Cardiac fibroblast (primary cell): Measurements from ENCODE around the gene TUBA1A.
A peak's percentile ranks its signal among the peaks of the same experiment; 100 is the strongest.
"Not testable (repeated sequence)": the region's sequence is repeated elsewhere in the genome, so short reads cannot be mapped to it uniquely, and the experiment has no call there.

Experiments used
- DNase-seq, 2 donors: peaks; one replicate each; pipeline versions ENCODE4 v3.0.0 to v3.0.0-alpha.2; 2010; ENCODE audit warnings: low read depth in 2 of 2
- H3K4me3 ChIP-seq, 2 donors: replicated peaks in 1 of 2; 1 replicate in 1 of 2; 2 replicates in 1 of 2; pipeline ENCODE4 v1.5.1; 2011; ENCODE audit warnings: low read depth in 2 of 2, low read length in 2 of 2, mild to moderate bottlenecking in 2 of 2, moderate library complexity in 1 of 2
- TF ChIP-seq, protein P1 (sequence below): IDR thresholded peaks from one replicate; pipeline ENCODE4 v1.5.1; 2011; ENCODE audit warnings: low read depth, mild to moderate bottlenecking, low read length, inconsistent platforms

TUBA1A gene

DNA sequence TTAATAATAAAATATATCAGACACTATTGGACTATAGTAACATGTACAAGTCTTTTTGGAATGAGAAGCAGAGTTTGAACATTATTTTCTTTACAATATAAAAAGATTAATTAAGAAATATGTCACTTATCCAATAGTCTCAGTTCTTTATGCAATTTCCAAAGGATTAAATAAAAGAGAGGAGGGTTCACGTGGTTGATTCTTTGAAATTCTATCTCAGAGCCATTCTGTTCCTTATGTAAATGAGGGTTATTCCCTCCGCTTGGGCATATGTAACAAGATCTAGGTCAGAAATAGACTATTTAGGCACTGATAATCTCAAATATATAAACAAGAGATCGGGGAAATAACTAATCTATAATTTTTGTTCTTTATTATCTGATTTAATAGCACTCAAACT is 2.1 kb upstream of the TUBA1A start:
- H3K4me3 ChIP-seq: no peak overlapping the region
- TF ChIP-seq, protein P1, sequence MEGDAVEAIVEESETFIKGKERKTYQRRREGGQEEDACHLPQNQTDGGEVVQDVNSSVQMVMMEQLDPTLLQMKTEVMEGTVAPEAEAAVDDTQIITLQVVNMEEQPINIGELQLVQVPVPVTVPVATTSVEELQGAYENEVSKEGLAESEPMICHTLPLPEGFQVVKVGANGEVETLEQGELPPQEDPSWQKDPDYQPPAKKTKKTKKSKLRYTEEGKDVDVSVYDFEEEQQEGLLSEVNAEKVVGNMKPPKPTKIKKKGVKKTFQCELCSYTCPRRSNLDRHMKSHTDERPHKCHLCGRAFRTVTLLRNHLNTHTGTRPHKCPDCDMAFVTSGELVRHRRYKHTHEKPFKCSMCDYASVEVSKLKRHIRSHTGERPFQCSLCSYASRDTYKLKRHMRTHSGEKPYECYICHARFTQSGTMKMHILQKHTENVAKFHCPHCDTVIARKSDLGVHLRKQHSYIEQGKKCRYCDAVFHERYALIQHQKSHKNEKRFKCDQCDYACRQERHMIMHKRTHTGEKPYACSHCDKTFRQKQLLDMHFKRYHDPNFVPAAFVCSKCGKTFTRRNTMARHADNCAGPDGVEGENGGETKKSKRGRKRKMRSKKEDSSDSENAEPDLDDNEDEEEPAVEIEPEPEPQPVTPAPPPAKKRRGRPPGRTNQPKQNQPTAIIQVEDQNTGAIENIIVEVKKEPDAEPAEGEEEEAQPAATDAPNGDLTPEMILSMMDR: no peak
- DNase-seq: no peak

DNA sequence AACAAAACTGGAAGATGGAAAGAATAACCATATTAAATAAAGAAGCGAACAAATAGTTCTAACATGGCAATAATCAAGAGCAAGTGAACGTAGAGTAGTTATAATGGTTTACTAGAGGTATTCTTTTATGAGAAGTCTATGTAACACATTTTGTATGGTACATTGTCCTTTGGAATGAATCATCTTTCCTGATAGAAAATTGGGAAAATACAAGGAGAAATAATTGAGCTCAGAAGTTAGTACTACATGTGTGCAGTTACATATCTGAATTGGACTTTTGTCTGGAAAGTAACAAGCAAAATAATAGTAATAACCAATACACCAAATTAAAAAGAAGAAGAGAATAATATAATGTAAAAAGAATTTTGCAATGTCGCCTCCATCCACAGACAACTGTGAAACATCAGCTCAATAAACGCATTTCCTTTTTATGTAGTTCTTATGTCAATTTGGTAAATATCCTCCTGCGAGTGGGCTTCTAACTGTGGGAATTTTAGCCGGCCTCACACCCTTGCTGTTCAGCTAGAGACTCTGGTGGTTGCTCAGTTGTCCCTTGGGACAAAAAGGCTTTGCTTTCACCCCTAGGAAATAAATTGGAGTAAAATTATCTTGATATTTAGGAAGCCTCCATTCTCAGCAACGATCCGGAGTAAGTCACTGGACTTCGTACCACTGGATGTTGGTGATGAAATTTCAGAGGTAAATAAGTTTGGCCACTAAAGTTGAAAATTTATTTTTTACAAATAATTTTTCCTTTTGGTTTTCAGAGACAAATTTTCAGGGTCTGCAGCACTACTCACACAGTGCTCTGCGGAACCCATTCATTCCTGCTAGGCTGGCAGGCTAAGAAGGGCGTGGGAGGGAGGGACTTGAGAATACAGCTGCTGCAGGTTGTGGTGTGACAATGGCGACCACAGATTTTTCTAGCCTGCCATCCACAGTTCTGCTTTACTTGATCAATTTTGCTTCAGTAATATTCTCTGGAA is 1.1 kb upstream of the TUBA1A start:
- peak overlapping the region in 1 of 2 donors; percentile 90 for H3K4me3 ChIP-seq
- peak in 1 of 2 donors; percentile 22 for DNase-seq
- TF ChIP-seq, protein P1: no peak

DNA sequence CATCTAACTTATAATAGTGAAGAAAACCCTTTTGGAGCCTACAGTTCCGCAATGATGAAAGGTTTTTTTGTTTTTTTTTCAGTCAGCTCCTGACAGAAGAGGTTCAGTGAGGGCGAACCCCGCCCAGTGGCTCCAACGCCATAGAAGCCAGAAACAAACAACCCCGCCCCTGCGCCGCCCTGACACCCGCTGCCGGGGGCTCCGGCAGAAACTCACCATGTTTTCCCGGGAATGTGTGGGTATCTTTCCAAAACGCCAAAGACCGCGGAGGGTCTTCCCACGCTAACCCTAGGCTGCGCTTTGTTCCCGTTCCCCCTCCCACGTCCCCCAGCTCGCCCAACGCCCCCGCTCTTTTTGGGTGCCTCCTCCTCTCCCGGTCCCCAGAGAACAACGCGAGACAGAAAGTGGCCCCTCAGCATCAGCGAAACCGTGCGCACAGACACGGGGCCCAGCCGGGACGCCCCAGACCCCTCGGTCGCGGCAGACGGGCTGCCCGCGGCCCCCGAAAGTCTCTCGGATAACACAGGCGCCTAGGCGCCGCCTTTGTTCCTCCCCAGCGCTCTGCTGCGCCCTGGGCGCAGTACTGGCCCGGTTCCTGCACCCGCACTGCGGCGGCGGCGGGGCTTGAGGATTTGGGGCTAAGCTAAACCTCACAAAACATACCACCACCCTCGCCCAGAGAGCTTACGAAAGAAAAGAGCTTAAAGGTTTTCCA is 522 bp downstream of the TUBA1A start:
- TF ChIP-seq, protein P1: no peak
- peak; percentile 79 to 83 for DNase-seq
- H3K4me3 ChIP-seq: peak overlapping the region; percentile 90 to 94

DNA sequence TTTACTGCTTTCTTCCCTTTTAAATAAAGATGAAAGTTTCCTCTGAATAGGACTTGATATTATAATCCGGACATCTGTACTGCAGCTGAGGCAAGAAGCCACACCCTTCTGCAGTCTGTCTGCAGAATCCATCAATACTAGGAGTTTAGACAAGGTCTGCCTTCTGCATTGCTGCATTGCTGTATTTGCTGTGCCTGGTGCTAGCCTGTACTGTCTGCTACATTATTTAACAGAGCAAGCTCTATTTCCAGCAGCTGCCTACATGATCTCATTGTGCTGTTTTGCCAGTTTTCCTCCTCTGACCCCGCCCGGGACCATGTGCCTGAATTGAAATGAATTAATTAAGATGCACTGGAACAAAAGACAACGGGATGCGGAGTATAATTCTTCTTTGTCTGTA is 1.7 kb downstream of the TUBA1A start:
- peak; percentile 62 to 63 for DNase-seq
- TF ChIP-seq, protein P1: no peak
- peak overlapping the region; percentile 90 to 94 for H3K4me3 ChIP-seq

DNA sequence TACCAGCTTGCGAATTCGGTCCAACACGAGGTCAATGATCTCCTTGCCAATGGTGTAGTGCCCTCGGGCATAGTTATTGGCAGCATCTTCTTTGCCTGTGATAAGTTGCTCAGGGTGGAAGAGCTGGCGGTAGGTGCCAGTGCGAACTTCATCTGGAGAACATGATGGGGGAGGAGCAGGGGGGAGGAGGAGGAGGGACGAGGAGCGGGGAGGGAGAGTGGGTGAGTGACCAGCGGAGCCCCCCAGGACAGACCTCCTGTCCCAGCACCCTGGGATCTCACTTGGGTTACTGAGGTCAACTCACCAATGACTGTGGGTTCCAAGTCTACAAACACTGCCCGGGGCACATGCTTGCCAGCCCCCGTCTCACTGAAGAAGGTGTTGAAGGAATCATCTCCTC is 2.6 kb downstream of the TUBA1A start:
- DNase-seq: not testable (repeated sequence)
- peak overlapping the region; percentile 13 to 90 for H3K4me3 ChIP-seq

DNA sequence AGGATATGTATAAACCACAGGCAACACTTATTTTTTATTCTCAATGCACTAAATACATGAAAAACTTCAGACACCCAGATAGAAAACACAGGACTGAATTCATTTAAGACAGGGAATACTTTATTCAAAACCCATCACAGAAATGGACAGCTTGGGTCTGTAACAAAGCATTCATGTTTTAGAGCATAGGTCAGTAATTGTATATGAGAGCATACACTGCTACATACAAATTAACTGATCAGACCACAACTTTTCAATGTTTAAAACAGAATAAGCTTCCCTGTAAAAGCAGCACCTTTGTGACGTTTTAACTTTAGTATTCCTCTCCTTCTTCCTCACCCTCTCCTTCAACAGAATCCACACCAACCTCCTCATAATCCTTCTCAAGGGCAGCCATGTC is 4.2 kb downstream of the TUBA1A start:
- not testable (repeated sequence) for H3K4me3 ChIP-seq, DNase-seq

DNA sequence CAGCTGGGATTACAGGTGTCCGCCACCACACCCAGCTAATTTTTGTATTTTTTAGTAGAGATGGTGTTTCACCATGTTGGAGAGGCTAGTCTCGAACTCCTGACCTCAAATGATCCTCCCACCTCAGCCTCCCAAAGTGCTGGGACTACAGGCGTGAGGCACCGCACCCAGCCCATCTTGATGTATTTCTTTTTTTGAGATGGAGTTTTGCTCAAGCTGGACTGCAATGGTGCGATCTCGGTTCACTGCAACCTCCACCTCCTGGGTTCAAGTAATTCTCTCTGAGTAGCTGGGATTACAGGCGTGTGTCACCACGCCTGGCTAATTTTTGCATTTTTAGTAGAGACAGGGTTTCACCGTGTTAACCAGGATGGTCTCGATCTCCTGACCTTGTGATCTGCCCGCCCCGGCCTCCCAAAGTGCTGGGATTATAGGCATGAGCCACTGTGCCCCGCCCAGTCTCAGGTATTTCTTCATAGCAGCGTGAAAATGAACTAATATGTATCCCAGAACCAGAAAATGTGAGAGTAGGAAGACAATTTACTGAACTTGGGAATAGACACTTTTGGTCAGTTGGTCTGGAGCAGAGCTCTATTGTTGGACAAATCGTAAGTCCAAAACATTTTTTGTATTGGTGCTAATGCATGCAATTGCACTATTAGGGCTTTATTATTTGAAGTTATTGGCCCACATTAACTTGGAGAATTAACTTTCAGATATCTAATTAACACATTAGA is 5.5 kb downstream of the TUBA1A start:
- H3K4me3 ChIP-seq: not testable (repeated sequence)
- DNase-seq: peak; percentile 11 to 25

DNA sequence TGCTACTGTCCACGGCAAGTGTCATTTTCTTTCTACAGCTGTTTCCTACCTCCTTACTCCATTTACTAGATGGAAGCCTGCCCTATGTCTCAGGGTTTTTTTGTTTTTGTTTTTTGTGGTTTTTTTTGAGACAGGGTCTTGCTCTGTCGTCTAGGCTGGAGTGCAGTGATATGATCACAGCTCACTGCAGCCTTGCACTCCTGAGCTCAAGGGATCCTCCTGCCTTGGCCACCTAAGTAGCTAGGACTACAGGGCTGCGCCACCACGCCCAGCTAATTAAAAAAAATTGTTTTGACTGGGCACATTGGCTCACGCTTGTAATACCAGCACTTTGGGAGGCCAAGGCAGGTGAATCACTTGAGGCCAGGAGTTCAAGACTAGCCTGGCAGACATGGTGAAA is 14.7 kb downstream of the TUBA1A start:
- H3K4me3 ChIP-seq: no peak overlapping the region
- DNase-seq: no peak
- TF ChIP-seq, protein P1: no peak
